GM12874 (cell line): Measurements from ENCODE around the gene KRTAP10-1.

Experiments
- TF ChIP-seq, protein P1 (sequence below): IDR thresholded peaks from 2 replicates; pipeline ENCODE4 v1.5.1; 2011; ENCODE audit warnings: low read depth, mild to moderate bottlenecking, control low read depth, low read length, moderate library complexity; ENCODE audit not compliant: insufficient read depth

KRTAP10-1 gene

DNA sequence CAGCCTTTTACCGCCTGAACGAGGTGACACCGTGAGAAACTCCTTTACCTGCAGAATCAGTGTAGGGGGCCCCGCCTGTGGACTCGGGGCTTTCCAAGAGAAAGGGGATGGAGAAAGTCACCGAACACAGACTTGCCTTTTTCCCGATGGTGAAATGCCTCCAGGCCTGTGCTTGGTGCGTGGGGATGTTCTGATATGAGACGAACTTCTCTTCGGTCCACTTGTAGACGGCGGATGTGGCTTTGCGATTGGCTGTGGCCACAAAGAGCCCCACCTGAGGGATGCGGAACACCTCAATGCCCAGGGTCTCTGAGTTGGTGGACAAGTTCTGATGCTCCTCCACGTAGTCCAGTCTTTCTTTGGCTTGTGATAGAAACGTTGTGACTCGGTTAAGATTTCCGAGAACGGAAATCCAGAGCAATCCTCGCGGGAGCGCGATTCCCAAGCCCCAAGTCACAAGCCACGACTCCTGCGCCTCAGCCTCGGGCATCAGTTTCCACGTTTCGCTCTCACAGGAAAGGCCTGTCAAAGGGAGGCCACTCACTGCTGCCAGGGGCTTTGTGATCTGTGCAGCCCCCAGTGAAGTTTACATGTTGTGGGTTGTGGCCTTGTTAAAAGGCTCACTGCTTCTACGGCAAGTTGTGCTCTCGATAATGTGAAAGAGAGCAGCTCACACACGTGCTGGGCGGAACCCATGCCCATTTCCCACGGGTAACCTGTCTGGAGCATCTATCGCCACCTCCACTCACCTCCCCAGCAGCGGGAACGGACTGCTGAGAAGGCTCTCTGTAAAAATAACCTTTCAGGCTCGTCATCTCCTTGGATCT lies 12.6 kb downstream of the KRTAP10-1 start:
- TF ChIP-seq, protein P1, sequence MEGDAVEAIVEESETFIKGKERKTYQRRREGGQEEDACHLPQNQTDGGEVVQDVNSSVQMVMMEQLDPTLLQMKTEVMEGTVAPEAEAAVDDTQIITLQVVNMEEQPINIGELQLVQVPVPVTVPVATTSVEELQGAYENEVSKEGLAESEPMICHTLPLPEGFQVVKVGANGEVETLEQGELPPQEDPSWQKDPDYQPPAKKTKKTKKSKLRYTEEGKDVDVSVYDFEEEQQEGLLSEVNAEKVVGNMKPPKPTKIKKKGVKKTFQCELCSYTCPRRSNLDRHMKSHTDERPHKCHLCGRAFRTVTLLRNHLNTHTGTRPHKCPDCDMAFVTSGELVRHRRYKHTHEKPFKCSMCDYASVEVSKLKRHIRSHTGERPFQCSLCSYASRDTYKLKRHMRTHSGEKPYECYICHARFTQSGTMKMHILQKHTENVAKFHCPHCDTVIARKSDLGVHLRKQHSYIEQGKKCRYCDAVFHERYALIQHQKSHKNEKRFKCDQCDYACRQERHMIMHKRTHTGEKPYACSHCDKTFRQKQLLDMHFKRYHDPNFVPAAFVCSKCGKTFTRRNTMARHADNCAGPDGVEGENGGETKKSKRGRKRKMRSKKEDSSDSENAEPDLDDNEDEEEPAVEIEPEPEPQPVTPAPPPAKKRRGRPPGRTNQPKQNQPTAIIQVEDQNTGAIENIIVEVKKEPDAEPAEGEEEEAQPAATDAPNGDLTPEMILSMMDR, result no peak

DNA sequence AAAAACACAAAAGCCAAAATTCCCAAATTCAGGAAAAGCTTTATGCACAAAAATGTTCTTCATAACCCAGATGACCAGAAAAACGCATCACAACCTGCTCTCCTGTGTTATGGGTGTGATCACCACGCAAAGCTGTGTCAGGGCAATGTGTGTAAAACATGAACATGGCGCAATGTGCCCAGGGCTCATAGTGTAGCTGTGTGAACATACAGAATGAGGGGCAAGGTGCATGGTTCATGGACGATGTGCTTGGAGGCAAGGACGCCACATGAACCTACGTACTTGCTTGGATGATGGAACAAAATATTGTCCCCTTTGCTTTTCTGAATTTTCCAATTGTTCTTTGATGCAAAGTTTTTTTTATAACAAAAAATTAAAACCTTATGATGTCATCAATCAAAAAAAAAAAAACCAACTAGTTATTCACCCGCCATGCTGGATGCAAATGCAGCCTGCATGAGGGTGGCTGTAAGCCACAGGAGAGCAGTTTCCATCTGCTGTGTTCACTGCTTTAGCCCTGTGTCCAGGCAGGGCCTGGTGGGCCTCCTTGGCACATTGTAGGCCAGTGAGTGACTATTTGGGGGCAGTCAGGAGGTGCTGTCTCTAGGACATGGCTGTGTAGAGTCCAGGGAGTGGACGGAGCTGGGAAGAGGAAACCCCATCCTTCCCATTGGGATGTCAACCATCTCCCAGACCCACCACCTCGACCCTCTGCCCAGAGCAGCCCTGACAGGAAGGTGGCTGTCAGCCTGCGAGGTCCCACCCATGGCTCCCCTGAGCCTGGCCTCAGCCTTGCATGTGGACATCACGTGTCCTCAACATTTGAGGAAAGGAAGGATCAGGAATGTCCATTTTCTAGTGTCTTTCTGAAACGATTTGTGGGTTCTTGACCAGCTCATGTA lies 13.6 kb downstream of the KRTAP10-1 start:
- TF ChIP-seq, protein P1, result no peak

DNA sequence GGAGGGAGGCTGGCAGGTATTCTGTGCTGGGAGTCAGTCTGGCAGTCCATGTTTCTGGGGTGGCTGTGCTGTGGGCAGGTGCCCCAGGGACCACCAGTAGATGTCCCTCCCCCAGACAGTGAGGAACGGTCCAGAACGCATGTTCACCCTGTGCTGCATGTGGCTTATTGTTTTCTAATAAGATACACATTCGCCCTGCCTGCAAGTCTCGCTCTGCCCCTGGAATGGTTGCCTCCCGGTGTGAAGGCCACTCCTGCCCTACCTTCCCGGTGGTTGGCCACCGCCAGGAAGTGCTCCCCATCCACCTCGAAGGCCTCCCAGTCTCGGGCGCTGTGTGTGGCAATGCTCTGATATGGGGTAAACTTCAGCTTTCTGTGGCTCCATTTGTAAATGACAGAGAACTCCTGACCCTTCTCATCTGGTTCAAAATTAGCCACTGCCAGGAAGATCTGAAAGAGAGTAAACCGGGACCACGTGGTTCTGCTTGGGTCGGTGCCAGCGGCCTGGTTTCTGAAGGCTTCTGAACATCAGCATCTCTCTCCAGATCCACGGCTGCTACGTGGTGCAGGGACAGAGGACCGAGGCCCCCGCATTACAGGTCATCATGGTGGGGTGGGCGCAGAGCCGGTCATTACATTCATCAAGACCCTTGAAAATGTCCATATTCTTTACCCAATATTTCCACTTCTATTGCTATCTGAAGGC lies 14.5 kb downstream of the KRTAP10-1 start:
- TF ChIP-seq, protein P1, result no peak

DNA sequence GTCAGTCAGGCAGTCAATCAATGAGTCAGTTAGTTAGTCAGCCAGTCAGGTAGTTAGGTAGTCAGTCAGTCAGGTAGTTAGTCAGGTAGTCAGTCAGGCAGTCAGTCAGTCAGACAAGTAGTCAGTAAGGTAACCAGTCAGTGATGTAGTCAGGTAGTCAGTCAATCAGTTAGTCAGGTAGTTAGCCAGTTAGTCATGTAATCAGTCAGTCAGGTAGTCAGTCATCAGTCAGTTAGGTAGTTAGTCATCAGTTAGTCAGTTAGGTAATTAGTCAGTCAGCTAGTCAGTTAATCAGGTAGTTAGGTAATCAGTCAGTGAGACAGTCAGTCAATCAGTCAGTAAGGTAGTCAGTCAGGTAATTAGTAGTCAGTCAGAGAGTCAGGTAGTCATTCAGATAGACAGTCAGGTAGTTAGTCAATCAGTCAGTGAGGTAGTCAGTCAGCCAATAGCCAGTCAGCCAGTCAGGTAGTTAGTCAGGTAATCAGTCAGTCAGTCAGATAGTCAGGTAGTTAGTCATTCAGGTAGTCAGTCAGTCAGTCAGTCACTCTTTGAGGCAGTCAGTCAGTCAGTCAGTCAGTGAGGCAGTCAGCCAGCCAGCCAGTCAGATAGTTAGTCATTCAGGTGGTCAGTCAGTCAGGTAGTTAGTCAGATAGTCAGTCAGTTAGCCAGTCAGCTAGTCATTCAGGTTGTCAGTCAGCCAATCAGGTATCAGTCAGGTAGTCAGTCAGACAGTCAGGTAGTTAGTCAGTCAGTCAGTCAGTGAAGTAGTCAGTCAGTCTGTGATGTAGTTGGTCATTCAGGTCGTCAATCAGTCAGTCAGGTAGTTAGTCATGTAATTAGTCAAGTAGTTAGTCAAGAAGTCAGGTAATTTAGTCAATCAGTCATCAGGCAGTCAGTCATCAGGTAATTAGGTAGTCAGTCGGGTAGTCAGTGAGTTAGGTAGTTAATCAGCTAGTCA lies 15.3 kb downstream of the KRTAP10-1 start:
- TF ChIP-seq, protein P1, result no peak

DNA sequence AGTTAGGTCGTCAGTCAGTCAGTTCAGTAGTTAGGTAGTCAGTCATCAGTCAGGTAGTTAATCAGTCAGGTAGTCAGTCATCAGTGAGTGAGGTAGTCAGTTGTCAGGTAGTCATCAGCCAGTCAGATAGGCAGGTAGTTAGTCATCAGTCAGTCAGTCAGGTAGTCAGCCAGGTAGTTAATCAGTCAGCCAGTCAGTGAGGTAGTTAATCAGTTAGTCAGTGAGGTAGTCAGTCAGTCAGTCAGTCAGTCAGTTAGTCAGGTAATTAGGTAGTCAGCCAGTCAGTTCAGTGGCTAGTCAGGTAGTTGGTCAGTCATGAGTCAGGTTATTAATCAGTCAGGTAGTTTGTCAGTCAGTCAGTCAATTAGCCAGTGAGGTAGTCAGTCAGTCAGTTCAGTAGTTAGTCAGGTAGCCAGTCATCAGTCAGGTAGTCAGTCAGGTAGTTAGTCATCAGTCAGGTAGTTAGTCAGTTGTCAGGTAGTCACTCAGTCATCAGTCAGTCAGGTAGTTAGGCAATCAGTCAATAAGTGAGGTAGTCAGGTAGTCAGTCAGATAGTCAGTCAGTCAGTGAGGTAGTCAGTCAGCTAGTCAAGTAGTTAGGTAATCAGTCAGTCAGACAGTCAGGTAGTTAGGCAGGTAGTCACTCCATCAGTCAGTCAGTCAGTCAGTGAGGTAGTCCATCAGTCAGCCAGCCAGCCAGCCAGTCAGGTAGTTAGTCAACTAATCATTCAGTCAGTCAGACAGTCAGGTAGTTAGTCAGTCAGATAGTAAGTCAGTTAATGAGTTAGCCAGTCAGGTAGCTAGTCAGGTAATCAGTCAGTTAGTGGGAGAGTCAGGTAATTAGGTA lies 16.2 kb downstream of the KRTAP10-1 start:
- TF ChIP-seq, protein P1, result no peak

DNA sequence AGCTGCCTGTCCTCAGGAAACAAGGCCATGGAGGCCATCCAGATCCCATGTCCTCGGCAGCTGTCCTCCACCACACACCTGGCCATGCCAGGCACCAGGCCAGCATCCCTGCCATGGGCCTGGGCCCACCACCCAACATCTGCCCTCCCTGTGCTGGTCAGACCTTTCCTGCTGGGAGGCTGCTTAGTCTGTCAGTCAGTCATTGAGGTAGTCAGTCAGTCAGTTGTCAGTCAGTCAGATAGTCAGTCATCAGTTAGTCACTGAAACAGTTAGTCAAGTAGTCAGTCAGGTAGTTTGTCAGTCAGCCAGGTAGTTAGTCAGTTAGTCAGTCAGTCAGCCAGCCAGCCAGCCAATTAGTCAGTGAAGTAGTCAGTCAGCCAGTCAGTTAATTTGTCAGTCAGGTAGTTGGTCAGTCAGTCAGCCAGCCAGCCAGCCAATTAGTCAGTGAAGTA lies 17.2 kb downstream of the KRTAP10-1 start:
- TF ChIP-seq, protein P1, result no peak
